H1 (cell line): ENCODE results near the gene CPNE5. TPM values are rescaled to one million over a fixed set of nuclear protein-coding genes. Genes with fewer than 3 reads are reported as not detected.

ENCODE experiments used
- CTCF ChIA-PET: fragments of 300-600 bp; sonication (Branson Sonifier 250); formaldehyde crosslinking; loops from one replicate; lab custom pipeline; 2021; ENCODE audit not compliant: partially characterized antibody; lab: Charles Lee
- POLR2A ChIA-PET: fragments of 300-600 bp; sonication (Branson Sonifier 250); formaldehyde crosslinking; loops from one replicate; lab custom pipeline; 2021; ENCODE audit warnings: inconsistent platforms; ENCODE audit not compliant: partially characterized antibody; lab: Charles Lee
- DNase-seq, 2 experiments: peaks; one replicate each; pipeline versions ENCODE4 v3.0.0 to v3.0.0-alpha.2; 2010 to 2022; ENCODE audit warnings: low spot score in 2 of 2, low read depth in 1 of 2, mixed read lengths in 1 of 2
- FAIRE-seq: peaks from 2 replicates; lab custom pipeline; 2011; peaks lifted over from hg19 to GRCh38; lab: Jason Lieb, UNC
- H2AFZ ChIP-seq: 2 replicates; pipeline ENCODE4 v1.8.1; 2012; ENCODE audit warnings: low read length, inconsistent platforms
- H2AK5ac ChIP-seq: 2 replicates; pipeline ENCODE4 v1.6.1; 2013; ENCODE audit warnings: low read depth, low read length
- H2BK120ac ChIP-seq: replicated peaks from 2 replicates; pipeline ENCODE3; 2013; ENCODE audit warnings: low read depth, low read length, inconsistent platforms
- H2BK12ac ChIP-seq: 2 replicates; pipeline ENCODE4 v1.6.1; 2013; ENCODE audit warnings: low read depth, low read length
- H2BK15ac ChIP-seq: 2 replicates; pipeline ENCODE4 v1.6.1; 2013; ENCODE audit warnings: low read length
- H2BK20ac ChIP-seq: 2 replicates; pipeline ENCODE4 v1.6.1; 2013; ENCODE audit warnings: low read length
- H2BK5ac ChIP-seq: 2 replicates; pipeline ENCODE4 v1.6.1; 2013; ENCODE audit warnings: low read depth, low read length
- H3K14ac ChIP-seq: 2 replicates; pipeline ENCODE4 v1.6.1; 2013; ENCODE audit warnings: inconsistent platforms; ENCODE audit not compliant: insufficient read length
- H3K18ac ChIP-seq: 2 replicates; pipeline ENCODE4 v1.6.1; 2013; ENCODE audit warnings: low read length; ENCODE audit errors: extremely low read depth
- H3K23ac ChIP-seq: 2 replicates; pipeline ENCODE4 v1.6.1; 2013; ENCODE audit warnings: inconsistent platforms; ENCODE audit not compliant: insufficient read length
- H3K23me2 ChIP-seq: 2 replicates; pipeline ENCODE4 v1.6.1; 2013; ENCODE audit warnings: low read depth, low read length
- H3K27ac ChIP-seq: 2 replicates; pipeline ENCODE4 v1.6.1; 2011; ENCODE audit warnings: low read depth, low read length, inconsistent platforms
- H3K27me3 ChIP-seq, 4 experiments: replicated peaks in 1 of 4; 1 replicate in 1 of 4; 2 replicates in 3 of 4; pipeline versions ENCODE4 v1.6.1 to v1.8.1; 2011 to 2013; ENCODE audit warnings: low read length in 3 of 4, mild to moderate bottlenecking in 3 of 4, inconsistent platforms in 2 of 4, mixed read lengths in 2 of 4, moderate library complexity in 1 of 4; ENCODE audit not compliant: control insufficient read depth in 3 of 4, insufficient read depth in 3 of 4; ENCODE audit errors: extremely low read depth in 1 of 4
- H3K36me3 ChIP-seq, 4 experiments: 2 replicates each; pipeline versions ENCODE4 v1.6.1 to v1.8.1; 2011 to 2013; ENCODE audit warnings: mild to moderate bottlenecking in 4 of 4, low read length in 3 of 4, moderate library complexity in 2 of 4, control low read depth in 1 of 4, inconsistent platforms in 1 of 4; ENCODE audit not compliant: insufficient read depth in 4 of 4, control insufficient read depth in 2 of 4
- H3K4ac ChIP-seq: replicated peaks from 2 replicates; pipeline ENCODE3; 2013; ENCODE audit warnings: low read length, low read depth, mixed read lengths, inconsistent platforms; ENCODE audit not compliant: insufficient read length
- H3K4me1 ChIP-seq, 4 experiments: replicated peaks in 1 of 4; 1 replicate in 1 of 4; 2 replicates in 3 of 4; pipeline versions ENCODE4 v1.6.1 to v1.8.1; 2011 to 2013; ENCODE audit warnings: low read length in 3 of 4, inconsistent platforms in 2 of 4, mixed read lengths in 1 of 4; ENCODE audit not compliant: insufficient read depth in 4 of 4, control insufficient read depth in 3 of 4
- H3K4me2 ChIP-seq, 2 experiments: 2 replicates each; pipeline versions ENCODE4 v1.6.1 to v1.8.1; 2011 to 2013; ENCODE audit warnings: low read depth in 2 of 2, low read length in 2 of 2, control low read depth in 1 of 2, inconsistent platforms in 1 of 2, mild to moderate bottlenecking in 1 of 2; ENCODE audit not compliant: insufficient read depth in 1 of 2
- H3K4me3 ChIP-seq, 4 experiments: fragments of 200-600, 300-600 bp in 1 of 4; sonication (generic), shearing (Covaris generic), sonication (Bioruptor Twin) in 1 of 4; 2 replicates each; pipeline versions ENCODE4 v1.5.1 to v1.8.1; 2011 to 2016; ENCODE audit warnings: low read length in 4 of 4, low read depth in 3 of 4, control low read depth in 2 of 4, inconsistent platforms in 2 of 4, mild to moderate bottlenecking in 2 of 4, mixed read lengths in 1 of 4, moderate library complexity in 1 of 4; ENCODE audit not compliant: insufficient read depth in 2 of 4; ENCODE audit errors: extremely low read depth in 1 of 4
- H3K56ac ChIP-seq: replicated peaks from 2 replicates; pipeline ENCODE3; 2013; ENCODE audit warnings: low read depth, mild to moderate bottlenecking, mixed read lengths, low read length, inconsistent platforms; ENCODE audit not compliant: insufficient read length
- H3K79me1 ChIP-seq: 2 replicates; pipeline ENCODE4 v1.6.1; 2013; ENCODE audit warnings: low read depth, low read length, control low read depth
- H3K79me2 ChIP-seq, 2 experiments: 2 replicates each; pipeline versions ENCODE4 v1.6.1 to v1.8.1; 2012 to 2013; ENCODE audit warnings: low read length in 2 of 2, mild to moderate bottlenecking in 2 of 2, inconsistent platforms in 1 of 2; ENCODE audit not compliant: insufficient read depth in 2 of 2, control insufficient read depth in 1 of 2
- H3K9ac ChIP-seq, 4 experiments: replicated peaks in 1 of 4; 1 replicate in 1 of 4; 2 replicates in 3 of 4; pipeline versions ENCODE4 v1.6.1 to v1.8.1; 2011 to 2013; ENCODE audit warnings: low read depth in 3 of 4, low read length in 3 of 4, control low read depth in 2 of 4, mild to moderate bottlenecking in 2 of 4, moderate library complexity in 2 of 4, inconsistent platforms in 1 of 4; ENCODE audit errors: extremely low read depth in 1 of 4
- H3K9me3 ChIP-seq, 2 experiments: 2 replicates each; pipeline versions ENCODE4 v1.6.1 to v1.8.1; 2012 to 2013; ENCODE audit warnings: mild to moderate bottlenecking in 2 of 2, moderate library complexity in 2 of 2, control low read depth in 1 of 2, inconsistent platforms in 1 of 2, low read depth in 1 of 2, low read length in 1 of 2, mixed read lengths in 1 of 2; ENCODE audit not compliant: insufficient read depth in 2 of 2
- H4K20me1 ChIP-seq, 2 experiments: replicated peaks in 1 of 2; 2 replicates each; pipeline versions ENCODE3 to v1.8.1; 2011 to 2013; ENCODE audit warnings: inconsistent platforms in 2 of 2, low read length in 2 of 2, mild to moderate bottlenecking in 1 of 2; ENCODE audit not compliant: insufficient read depth in 2 of 2, control insufficient read depth in 1 of 2
- H4K5ac ChIP-seq: 2 replicates; pipeline ENCODE4 v1.6.1; 2013; ENCODE audit warnings: low read length, low read depth, mixed read lengths, inconsistent platforms; ENCODE audit not compliant: insufficient read length
- H4K8ac ChIP-seq: 2 replicates; pipeline ENCODE4 v1.8.0; 2013; ENCODE audit warnings: mild to moderate bottlenecking, moderate library complexity, low read length, inconsistent platforms; ENCODE audit not compliant: insufficient read depth; ENCODE audit errors: extremely low read depth
- H4K91ac ChIP-seq: replicated peaks from 2 replicates; pipeline ENCODE3; 2013; ENCODE audit warnings: low read length, mixed read lengths, inconsistent platforms; ENCODE audit not compliant: insufficient read length
- BACH1 ChIP-seq: IDR thresholded peaks from 2 replicates; pipeline ENCODE4 v1.6.1; 2012; ENCODE audit warnings: low read length, improper control_type of control experiment
- BRCA1 ChIP-seq: IDR thresholded peaks from 2 replicates; pipeline ENCODE4 v1.6.1; 2012; ENCODE audit warnings: low read depth, low read length, improper control_type of control experiment
- HDAC6 ChIP-seq: IDR thresholded peaks from one replicate; pipeline ENCODE4 v1.7.1; 2012; ENCODE audit warnings: low read depth, mild to moderate bottlenecking, inconsistent platforms, low read length, moderate library complexity
- RBBP5 ChIP-seq: IDR thresholded peaks from 2 replicates; pipeline ENCODE4 v1.7.1; 2012; ENCODE audit warnings: low read depth, mild to moderate bottlenecking, inconsistent platforms, low read length, moderate library complexity, borderline replicate concordance
- TAF7 ChIP-seq: optimal IDR thresholded peaks from 2 replicates; pipeline ENCODE3; 2011; ENCODE audit warnings: low read depth, mild to moderate bottlenecking, inconsistent platforms, low read length, moderate library complexity, borderline replicate concordance
- WGBS, 2 experiments: shearing (Covaris generic) in 1 of 2; methylation state at CpG; one replicate each; pipeline versions ENCODE4 v1.1.6 to v1.1.7; 2013 to 2015; ENCODE audit warnings: low lambda C conversion rate in 2 of 2, mixed read lengths in 2 of 2, inconsistent platforms in 1 of 2, low coverage in 1 of 2, missing lambda C conversion rate in 1 of 2; ENCODE audit not compliant: insufficient replicate concordance in 2 of 2, insufficient coverage in 1 of 2, insufficient read length in 1 of 2; ENCODE audit errors: extremely low coverage in 1 of 2, missing lambda C conversion rate in 1 of 2; 5-methylcytosine and 5-hydroxymethylcytosine counted together
- polyA plus RNA-seq, 7 experiments: library from polyadenylated mRNA; depleted of rRNA in 3 of 7; stranded (reverse) in 5 of 7; unstranded in 2 of 7; fragments of >200 nt in 5 of 7; fragments of 200-250 nt in 2 of 7; gene quantifications; 1 replicate in 5 of 7; 2 replicates in 1 of 7; 4 replicates in 1 of 7; pipeline versions ENCODE4 v1.2.1 to v1.2.3, GENCODE V29; 2011 to 2013; ENCODE audit warnings: missing spikeins in 2 of 7, mixed read lengths in 2 of 7
- total RNA-seq: library from RNA; stranded (reverse); fragmentation: NEBNext Ultra II Directional; extraction: Animal tissue kit (Norgen Biotek cat#: 25700); gene quantifications from 2 replicates; pipeline ENCODE4 v1.2.1, GENCODE V29; 2021

Gene CPNE5
- total and polyA plus RNA-seq, 2 of the 8 experiments (the other 6 are each of a cell fraction or from before 2014, with no cell fraction given), result 0.88 to 1.8 TPM

DNA sequence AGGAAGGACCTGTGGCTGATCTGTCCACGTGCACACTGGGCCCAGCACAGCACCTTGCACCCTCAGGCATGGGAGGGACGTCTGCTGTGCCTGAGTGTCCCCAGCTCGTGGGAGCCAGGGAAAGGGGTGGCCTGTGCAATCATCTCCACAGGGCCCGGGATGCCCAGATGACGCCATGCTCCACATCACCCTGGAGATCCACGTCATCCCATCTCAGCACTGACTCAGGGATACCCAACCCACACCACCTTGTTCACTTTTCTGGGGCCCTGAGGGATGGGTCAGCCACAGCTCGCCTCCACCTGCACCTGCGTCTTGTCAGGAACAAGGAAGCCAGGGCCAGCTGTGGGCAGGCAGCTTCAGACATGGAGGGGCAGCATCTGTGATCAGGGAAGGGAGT is 93.4 kb downstream of the CPNE5 start:
- Histone ChIP-seq H3K23ac (no peak overlapping the region), H2AFZ (no peak overlapping the region), H3K9me3 (0 out of 4 replicates have a peak, but pooled peaks cover 0 to 3% of the 10 kb centered on the region in 2 experiments), H2AK5ac (no peak overlapping the region), H3K9ac (no peak overlapping the region), H3K36me3 (no peaks in the 10 kb centered on the region), H3K27me3 (no peaks in the 10 kb centered on the region), H4K91ac (no peak overlapping the region), H3K23me2 (no peaks in the 10 kb centered on the region), H2BK12ac (no peak overlapping the region), H4K5ac (no peak overlapping the region), H2BK5ac (no peak overlapping the region), H4K8ac (no peak overlapping the region), H3K4me3 (no peak overlapping the region), H4K20me1 (no peaks in the 10 kb centered on the region), H2BK20ac (no peak overlapping the region), H3K56ac (no peak overlapping the region), H3K18ac (no peak overlapping the region), H3K27ac (no peak overlapping the region), H3K4me1 (no peaks in the 10 kb centered on the region; a peak in 1 of 7 replicates), H2BK120ac (no peak overlapping the region), H2BK15ac (no peak overlapping the region), H3K79me2 (no peaks in the 10 kb centered on the region), H3K4ac (no peak overlapping the region), H3K14ac (no peak overlapping the region), H3K4me2 (no peak overlapping the region), H3K79me1 (no peaks in the 10 kb centered on the region)
- TF ChIP-seq TAF7 (no peak), BACH1 (no peak), HDAC6 (no peak), RBBP5 (no peak), BRCA1 (no peak)
- DNase-seq (no peak), FAIRE-seq (no peak)
- POLR2A ChIA-PET, result no interaction called here
- 79% methylated on average over 6 of the region's 8 CpGs; no CpG with 5 or more reads in 1 of the 2 experiments for WGBS, 2 experiments
- CTCF ChIA-PET, result interaction anchor here (1.0 to 4.4 kb wide), 5 partner anchors 9 to 104 kb away, joined by 3 to 17 read pairs (median 7); no protein-coding TSS in a partner anchor
